GM12878 (cell line): ENCODE data around the gene LSM2. TPM values are rescaled to one million over a fixed set of nuclear protein-coding genes. Genes with fewer than 3 reads are reported as not detected.

Experiments used
- ATAC-seq: fragments of 200-7000 bp; cut with Tn5 transposase; 3 replicates; pipeline ENCODE4 v1.9.1; 2020; ENCODE audit warnings: mild to moderate bottlenecking, moderate library complexity
- BruUV-seq: library from RNA; stranded (reverse); fragments of 400-500 nt; replicated peaks from 2 replicates; lab custom pipeline; 2021; lab: Mats Ljungman, UMichigan
- CTCF ChIA-PET: fragments of 300-600 bp; sonication (Branson Sonifier 250); formaldehyde crosslinking; extraction: SDS; loops from one replicate; lab custom pipeline; 2021; ENCODE audit warnings: inconsistent platforms; lab: Yijun Ruan, JAX
- POLR2A ChIA-PET: fragments of 350-600 bp; formaldehyde crosslinking; extraction: SDS; loops from one replicate; lab custom pipeline; 2021; ENCODE audit warnings: inconsistent platforms; lab: Charles Lee
- RAD21 ChIA-PET: fragments of 300-600 bp; sonication (Branson Sonifier 250); formaldehyde crosslinking; loops from one replicate; lab custom pipeline; 2023; ENCODE audit warnings: antibody characterized with exemption; ENCODE audit not compliant: unreplicated experiment; lab: Charles Lee
- SMC1A ChIA-PET: fragments of 300-600 bp; sonication (Branson Sonifier 250); formaldehyde crosslinking; loops from one replicate; lab custom pipeline; 2023; ENCODE audit not compliant: unreplicated experiment, uncharacterized antibody; lab: Charles Lee
- DNase-seq: peaks from one replicate; pipeline ENCODE4 v3.0.0-alpha.2; 2011; ENCODE audit warnings: low read depth, low spot score
- FAIRE-seq: peaks from 3 replicates; lab custom pipeline; 2011; peaks lifted over from hg19 to GRCh38; lab: Jason Lieb, UNC
- H2AFZ ChIP-seq: 2 replicates; pipeline ENCODE4 v1.6.0; 2011; ENCODE audit warnings: low read depth, low read length, control low read depth; ENCODE audit not compliant: control insufficient read depth
- H3K27ac ChIP-seq: 2 replicates; pipeline ENCODE4 v1.5.1; 2011; ENCODE audit warnings: control low read depth; ENCODE audit not compliant: control insufficient read depth, insufficient read depth
- H3K27me3 ChIP-seq, 2 experiments: replicated peaks in 1 of 2; 2 replicates each; pipeline versions ENCODE4 v1.6.0 to v1.6.1; 2011; ENCODE audit warnings: low read length in 1 of 2; ENCODE audit not compliant: control insufficient read depth in 2 of 2, insufficient read depth in 2 of 2
- H3K36me3 ChIP-seq, 2 experiments: 2 replicates each; pipeline ENCODE4 v1.5.1; 2011; ENCODE audit warnings: low read length in 1 of 2; ENCODE audit not compliant: control insufficient read depth in 2 of 2, insufficient read depth in 2 of 2
- H3K4me1 ChIP-seq: 2 replicates; pipeline ENCODE4 v1.6.1; 2011; ENCODE audit warnings: mild to moderate bottlenecking, low read length, moderate library complexity, mixed read lengths; ENCODE audit not compliant: control insufficient read depth, insufficient read depth
- H3K4me2 ChIP-seq: 2 replicates; pipeline ENCODE4 v1.6.0; 2011; ENCODE audit warnings: control low read depth; ENCODE audit not compliant: control insufficient read depth, insufficient read depth
- H3K4me3 ChIP-seq: fragments of 200-600 bp; sonication (generic); 2 replicates; pipeline ENCODE4 v1.5.1; 2016
- H3K79me2 ChIP-seq: 2 replicates; pipeline ENCODE4 v1.6.0; 2011; ENCODE audit warnings: low read length; ENCODE audit not compliant: control insufficient read depth, insufficient read depth
- H3K9ac ChIP-seq: 2 replicates; pipeline ENCODE4 v1.8.0; 2011; ENCODE audit warnings: low read length, control low read depth, mixed read lengths; ENCODE audit not compliant: control insufficient read depth, insufficient read depth
- H3K9me3 ChIP-seq: replicated peaks from 3 replicates; pipeline ENCODE4 v1.5.1; 2011; ENCODE audit warnings: mild to moderate bottlenecking, low read length; ENCODE audit not compliant: control insufficient read depth, insufficient read depth
- H4K20me1 ChIP-seq: 2 replicates; pipeline ENCODE4 v1.6.0; 2011; ENCODE audit not compliant: control insufficient read depth, insufficient read depth
- BACH1 ChIP-seq: fragments of 450-650 bp; IDR thresholded peaks from 2 replicates; pipeline ENCODE4 v1.6.1; 2017; ENCODE audit warnings: mild to moderate bottlenecking, borderline replicate concordance
- CHD1 ChIP-seq: IDR thresholded peaks from 2 replicates; pipeline ENCODE4 v1.6.1; 2012; ENCODE audit warnings: low read depth, low read length, improper control_type of control experiment
- GABPA ChIP-seq: IDR thresholded peaks from 2 replicates; pipeline ENCODE4 v1.6.1; 2014; ENCODE audit warnings: antibody characterized with exemption, low read depth, mild to moderate bottlenecking, inconsistent platforms
- MLLT1 ChIP-seq: fragments of 450-650 bp; IDR thresholded peaks from 2 replicates; pipeline ENCODE4 v1.6.1; 2016; ENCODE audit warnings: mild to moderate bottlenecking
- MTA3 ChIP-seq: IDR thresholded peaks from 2 replicates; pipeline ENCODE4 v1.6.1; 2012; ENCODE audit warnings: low read length, inconsistent platforms, borderline replicate concordance
- MYB ChIP-seq: fragments of 150-350 bp; IDR thresholded peaks from 2 replicates; pipeline ENCODE4 v1.6.1; 2014; ENCODE audit warnings: mild to moderate bottlenecking, low read depth, low read length, borderline replicate concordance
- PBX3 ChIP-seq: IDR thresholded peaks from 2 replicates; pipeline ENCODE4 v1.6.1; 2011; ENCODE audit warnings: mild to moderate bottlenecking, low read depth, low read length, moderate library complexity; ENCODE audit not compliant: insufficient replicate concordance
- RAD51 ChIP-seq: fragments of 450-650 bp; IDR thresholded peaks from 2 replicates; pipeline ENCODE4 v1.6.1; 2016; ENCODE audit warnings: moderate library complexity, mild to moderate bottlenecking, inconsistent platforms
- RELB ChIP-seq: fragments of 450-650 bp; IDR thresholded peaks from 2 replicates; pipeline ENCODE4 v1.6.1; 2017; ENCODE audit warnings: low read depth, mild to moderate bottlenecking, moderate library complexity
- SMAD1 ChIP-seq: fragments of 450-650 bp; IDR thresholded peaks from 2 replicates; pipeline ENCODE4 v1.6.1; 2018; ENCODE audit warnings: mild to moderate bottlenecking, low read depth; ENCODE audit not compliant: partially characterized antibody
- SMAD5 ChIP-seq: IDR thresholded peaks from 2 replicates; pipeline ENCODE4 v1.6.1; 2016; ENCODE audit warnings: antibody characterized with exemption, low read depth
- SREBF1 ChIP-seq: IDR thresholded peaks from 2 replicates; pipeline ENCODE4 v1.6.1; 2012; ENCODE audit warnings: mild to moderate bottlenecking, low read length
- WGBS: methylation state at CpG from one replicate; pipeline ENCODE4 v1.1.6; 2016; ENCODE audit warnings: low lambda C conversion rate; ENCODE audit not compliant: insufficient replicate concordance, insufficient coverage; ENCODE audit errors: missing lambda C conversion rate; 5-methylcytosine and 5-hydroxymethylcytosine counted together
- in situ Hi-C: fragments of 300-500 bp; cut with MboI; formaldehyde crosslinking; loops from 9 replicates; pipeline ENCODE4 v1.14.3; 2018; ENCODE audit warnings: mixed read lengths
- intact Hi-C: fragments of 100-400 bp; cut with micrococcal nuclease; formaldehyde crosslinking; loops from one replicate; pipeline ENCODE4 v1.14.2; 2022; ENCODE audit not compliant: unreplicated experiment
- polyA plus RNA-seq, 11 experiments: library from polyadenylated mRNA; depleted of rRNA in 4 of 11; unstranded in 6 of 11; stranded (reverse) in 5 of 11; fragments of >200 nt; fragmentation: Nextera tagmentation in 4 of 11; fragmentation: Illumina TruSeq in 1 of 11; extraction: Ambion mirVana in 4 of 11; extraction: Trizol in 1 of 11; gene quantifications; 1 replicate in 1 of 11; 2 replicates in 10 of 11; pipeline versions ENCODE4 v1.2.1 to v1.2.3, GENCODE V29; 2011 to 2016; ENCODE audit warnings: inconsistent platforms in 2 of 11, missing spikeins in 2 of 11, low read depth in 1 of 11
- total RNA-seq, 4 experiments: library from RNA; depleted of rRNA in 3 of 4; stranded (reverse); fragments of >200 nt in 3 of 4; fragmentation: Illumina TruSeq in 1 of 4; extraction: Trizol in 1 of 4; gene quantifications; 2 replicates each; pipeline versions ENCODE4 v1.2.1 to v1.2.3, GENCODE V29; 2013 to 2021

Gene LSM2
- total and polyA plus RNA-seq, 10 of the 15 experiments (the other 5 are each of a cell fraction or from before 2014, with no cell fraction given) = 99.1 to 276 (median 153) TPM

- TF ChIP-seq MLLT1 = 0 out of 2 replicates have a peak, but pooled peaks have one; percentile 27
- no peak for TF ChIP-seq GABPA
Observed at GRCh38 chr6:31829633-31830283, 23.0 kb upstream of the LSM2 start (continued).

GRCh38 chr6:31827286-31828079 lies 20.7 kb upstream of the LSM2 start, which contains the start of gene HSPA1B:
HSPA1B (plus strand) TSS chr6:31827738; CDS start chr6:31827951, 213 bp downstream.
- Histone ChIP-seq H4K20me1 (no peaks in the 10 kb centered on the region), H3K27ac (peak within 1 kb of the TSS; percentile 87), H2AFZ (peak within 1 kb of the TSS; percentile 88), H3K9me3 (no peaks in the 10 kb centered on the region), H3K4me2 (peak within 1 kb of the TSS; percentile 86), H3K36me3 (no peaks in the 10 kb centered on the region), H3K27me3 (no peaks in the 10 kb centered on the region), H3K79me2 (peaks cover 27% of the 10 kb centered on the region), H3K4me1 (peaks cover 12% of the 10 kb centered on the region), H3K4me3 (peak within 1 kb of the TSS; percentile 78), H3K9ac (peak within 1 kb of the TSS; percentile 83)
- WGBS = under 1% methylated on average over 50 of the region's 56 CpGs
- ChIA-PET CTCF (interaction anchor here (0.6 to 2.6 kb wide), 11 partner anchors 13 to 286 kb away, joined by 3 to 13 read pairs (median 5); partner anchors contain the start of genes ATP6V1G2, DDAH2, DDX39B and MSH5), RAD21 (interaction anchor here (0.8 to 2.4 kb wide), 17 partner anchors 10 to 333 kb away, joined by 3 to 53 read pairs (median 6); partner anchors contain the start of genes CLIC1, DDAH2, HSPA1A and HSPA1L), POLR2A (interaction anchor here (0.7 to 11.3 kb wide), 20 partner anchors 8 to 365 kb away, joined by 3 to 158 read pairs (median 4); partner anchors contain the start of genes ABHD16A, BAG6, CLIC1 and GPSM3), SMC1A (interaction anchor here (0.8 to 2.8 kb wide), 10 partner anchors 21 to 350 kb away, joined by 3 to 22 read pairs (median 5); partner anchors contain the start of genes ABHD16A, CLIC1, LSM2 and MSH5)
- in situ Hi-C loops (no loop called here), intact Hi-C loops (loop anchor here (2.0 to 10.0 kb wide), 3 partner anchors 53 to 99 kb away; partner anchors contain the start of genes DDAH2 and VWA7)
- ATAC-seq = peak; percentile 86
- DNase-seq = peak; percentile 97
- FAIRE-seq = peak; percentile 97
- BruUV-seq = no TSS peak
- TF ChIP-seq SMAD1 (peak; percentile 29), MTA3 (no peak), SMAD5 (peak; percentile 89), PBX3 (peak; percentile 92), MYB (no peak), CHD1 (no peak), SREBF1 (no peak), RAD51 (no peak), BACH1 (peak; percentile 78; the same call in 1 of the 2 replicates), RELB (peak; percentile 63; the same call in 1 of the 2 replicates)
